Stomach smooth muscle (tissue), 2 donors: Measurements from ENCODE around the gene RETN.
A peak's percentile ranks its signal among the peaks of the same experiment; 100 is the strongest.

Experiments
- H3K27ac ChIP-seq: one replicate; pipeline ENCODE4 v1.7.0; 2013; ENCODE audit warnings: mild to moderate bottlenecking, low read length, inconsistent platforms
- H3K27me3 ChIP-seq, 2 donors: one replicate each; pipeline ENCODE4 v1.7.0; 2013; ENCODE audit warnings: low read length in 2 of 2; ENCODE audit not compliant: insufficient read depth in 2 of 2, control insufficient read depth in 1 of 2
- H3K36me3 ChIP-seq, 2 donors: one replicate each; pipeline ENCODE4 v1.7.0; 2013; ENCODE audit warnings: low read length in 2 of 2; ENCODE audit not compliant: control insufficient read depth in 2 of 2, insufficient read depth in 2 of 2
- H3K4me1 ChIP-seq: one replicate; pipeline ENCODE4 v1.7.0; 2013; ENCODE audit warnings: low read length; ENCODE audit not compliant: control insufficient read depth, insufficient read depth
- H3K4me3 ChIP-seq, 2 donors: one replicate each; pipeline ENCODE4 v1.7.0; 2013; ENCODE audit warnings: low read length in 2 of 2
- H3K9ac ChIP-seq, 2 donors: one replicate each; pipeline ENCODE4 v1.7.0; 2013; ENCODE audit warnings: low read length in 2 of 2, mild to moderate bottlenecking in 1 of 2
- H3K9me3 ChIP-seq, 2 donors: one replicate each; pipeline ENCODE4 v1.7.0; 2013; ENCODE audit warnings: low read length in 2 of 2; ENCODE audit not compliant: control insufficient read depth in 2 of 2
- donor health status: healthy.
- donor health status: Pancreatic carcinoma.

RETN gene

DNA sequence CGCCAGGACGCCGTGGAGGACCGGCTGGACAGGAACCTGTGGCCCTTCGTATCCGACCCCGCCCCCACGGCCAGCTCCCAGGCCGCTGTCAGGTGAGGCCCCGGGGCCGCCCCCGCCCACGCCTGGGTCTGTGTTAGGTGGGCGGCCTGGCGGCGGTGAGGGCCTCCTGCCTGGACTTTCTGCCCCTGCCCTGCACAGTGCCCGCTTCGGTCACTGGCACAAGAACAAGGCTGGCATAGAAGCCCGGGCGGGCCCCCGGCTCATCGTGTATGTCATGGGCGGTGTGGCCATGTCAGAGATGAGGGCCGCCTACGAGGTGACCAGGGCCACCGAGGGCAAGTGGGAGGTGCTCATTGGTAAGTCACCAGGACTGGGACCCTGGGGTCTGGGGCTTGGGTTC, 21.7 kb upstream of the RETN start:
- H3K36me3 ChIP-seq: no peaks in the 10 kb centered on the region
- H3K27ac ChIP-seq: no peak overlapping the region
- H3K4me1 ChIP-seq: no peaks in the 10 kb centered on the region
- H3K9ac ChIP-seq: no peak overlapping the region
- H3K9me3 ChIP-seq: no peaks in the 10 kb centered on the region
- peaks cover 11 to 18% of the 10 kb centered on the region in 2 donors for H3K27me3 ChIP-seq
- no peak overlapping the region for H3K4me3 ChIP-seq

DNA sequence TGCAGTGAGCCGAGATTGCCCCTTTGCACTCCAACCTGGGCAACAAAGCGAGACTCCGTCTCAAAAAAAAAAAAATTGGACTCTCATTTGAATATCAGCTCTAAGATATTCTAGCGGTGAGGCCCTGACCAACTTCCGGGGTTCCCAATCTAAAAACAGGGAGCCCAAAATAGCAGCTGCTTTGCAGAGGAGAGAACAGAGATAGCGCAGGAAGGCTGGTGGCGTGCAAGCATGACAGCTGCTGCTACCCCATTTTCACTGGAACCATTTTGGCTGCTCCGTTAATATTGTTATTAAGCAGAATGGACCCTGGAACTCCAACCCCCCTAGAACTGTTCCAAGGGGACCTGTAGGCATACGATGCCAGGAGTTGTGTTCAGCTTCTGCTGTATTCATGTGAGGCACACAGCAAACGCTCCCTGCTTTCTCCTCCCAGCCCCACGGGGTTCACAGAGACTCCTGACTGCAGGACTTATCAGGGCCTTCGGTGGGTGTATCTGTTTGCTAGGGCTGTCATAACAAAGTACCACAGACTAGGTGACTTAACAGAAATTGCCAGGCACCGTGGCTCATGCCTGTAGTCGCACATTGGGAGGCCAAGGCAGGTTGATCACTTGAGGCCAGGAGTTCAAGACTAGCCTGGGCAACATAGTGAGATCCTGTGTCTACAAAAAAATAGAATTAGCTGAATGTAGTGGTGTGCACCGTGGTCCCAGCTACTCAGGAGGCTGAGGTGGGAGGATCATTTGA, 20.4 kb upstream of the RETN start:
- H3K9ac ChIP-seq: no peak overlapping the region
- H3K36me3 ChIP-seq: no peaks in the 10 kb centered on the region
- H3K4me3 ChIP-seq: no peak overlapping the region
- H3K27me3 ChIP-seq: peaks cover 11 to 20% of the 10 kb centered on the region in 2 donors
- H3K9me3 ChIP-seq: no peaks in the 10 kb centered on the region
- no peaks in the 10 kb centered on the region for H3K4me1 ChIP-seq
- no peak overlapping the region for H3K27ac ChIP-seq

DNA sequence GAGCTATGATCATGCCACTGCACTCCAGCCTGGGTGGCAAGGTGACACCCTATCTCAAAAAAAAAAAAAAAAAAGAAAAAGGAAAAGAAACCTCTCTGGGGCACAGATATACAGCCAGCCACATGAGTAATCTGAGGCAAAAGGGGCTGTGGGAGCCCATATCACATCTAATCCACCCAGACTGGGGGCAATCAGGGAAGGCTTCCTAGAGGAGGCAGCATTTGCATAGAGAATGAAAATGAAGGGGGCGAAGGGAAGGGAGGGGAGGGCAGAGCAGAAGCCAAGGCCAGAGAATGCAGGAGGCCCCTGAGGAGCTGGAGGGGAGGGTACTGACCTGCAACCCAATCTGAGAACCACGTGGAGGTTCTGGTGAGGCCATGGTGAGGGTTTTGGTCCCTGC, 18.7 kb upstream of the RETN start:
- Histone ChIP-seq H3K4me3 (no peak overlapping the region), H3K27ac (no peak overlapping the region), H3K4me1 (no peaks in the 10 kb centered on the region), H3K9ac (no peak overlapping the region), H3K27me3 (peaks cover 11 to 17% of the 10 kb centered on the region in 2 donors), H3K36me3 (no peaks in the 10 kb centered on the region), H3K9me3 (no peaks in the 10 kb centered on the region)

DNA sequence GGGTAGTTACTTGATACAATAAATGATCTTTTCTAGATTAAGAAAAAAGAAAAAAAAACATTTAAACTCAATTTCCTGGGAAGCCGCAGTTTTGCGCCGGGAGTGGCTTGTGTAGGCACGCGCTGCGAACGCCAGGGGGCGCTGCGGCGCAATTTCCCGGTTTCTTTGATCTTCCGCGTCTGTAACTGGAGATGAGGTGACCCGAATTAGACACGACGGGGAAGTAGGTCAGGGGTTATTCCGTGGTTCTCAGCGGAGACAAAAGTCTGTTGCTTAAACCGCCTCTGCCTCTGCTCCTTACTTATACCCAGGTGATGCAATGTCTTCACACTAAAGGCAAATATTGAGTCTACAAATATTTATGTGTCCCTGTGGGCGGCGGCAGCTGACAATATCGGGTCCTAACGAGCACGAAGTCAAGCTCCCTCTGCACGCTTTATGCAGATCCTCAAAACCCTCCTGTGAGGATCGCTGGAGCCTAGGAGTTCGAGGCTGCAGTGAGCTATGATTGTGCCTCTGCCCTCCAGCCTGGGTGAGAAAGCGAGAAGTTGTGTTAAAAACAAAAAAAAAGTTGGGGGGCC, 16.7 kb upstream of the RETN start:
- H3K4me1 ChIP-seq: no peaks in the 10 kb centered on the region
- H3K9ac ChIP-seq: no peak overlapping the region
- H3K27ac ChIP-seq: no peak overlapping the region
- no peaks in the 10 kb centered on the region for H3K36me3 ChIP-seq
- H3K27me3 ChIP-seq: peaks cover 6 to 11% of the 10 kb centered on the region in 2 donors
- H3K9me3 ChIP-seq: no peaks in the 10 kb centered on the region
- peak overlapping the region; percentile 54 to 58 for H3K4me3 ChIP-seq

DNA sequence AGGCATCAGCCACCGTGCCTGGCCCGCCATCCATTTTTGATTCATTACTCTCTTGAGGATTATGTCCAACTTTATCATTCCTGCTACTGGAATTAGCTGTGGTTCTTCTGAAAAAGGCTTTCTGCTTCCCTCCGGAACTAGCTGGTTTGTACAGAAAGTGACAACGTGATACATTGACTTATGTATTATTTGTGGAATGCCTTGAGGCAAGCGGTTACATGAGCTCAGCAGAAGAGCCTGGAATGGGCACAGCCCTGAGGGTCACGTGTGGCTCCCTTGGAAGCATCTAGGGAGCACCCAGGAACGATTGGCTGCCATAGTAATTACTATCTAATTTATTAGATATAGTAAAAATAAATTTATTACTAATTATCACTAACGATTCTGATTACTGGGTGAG, 14.4 kb upstream of the RETN start:
- no peaks in the 10 kb centered on the region for H3K4me1 ChIP-seq
- H3K9ac ChIP-seq: no peak overlapping the region
- H3K27me3 ChIP-seq: peaks cover 6 to 7% of the 10 kb centered on the region in 2 donors
- H3K9me3 ChIP-seq: no peaks in the 10 kb centered on the region
- H3K36me3 ChIP-seq: no peaks in the 10 kb centered on the region
- no peak overlapping the region for H3K27ac ChIP-seq
- no peak overlapping the region for H3K4me3 ChIP-seq

DNA sequence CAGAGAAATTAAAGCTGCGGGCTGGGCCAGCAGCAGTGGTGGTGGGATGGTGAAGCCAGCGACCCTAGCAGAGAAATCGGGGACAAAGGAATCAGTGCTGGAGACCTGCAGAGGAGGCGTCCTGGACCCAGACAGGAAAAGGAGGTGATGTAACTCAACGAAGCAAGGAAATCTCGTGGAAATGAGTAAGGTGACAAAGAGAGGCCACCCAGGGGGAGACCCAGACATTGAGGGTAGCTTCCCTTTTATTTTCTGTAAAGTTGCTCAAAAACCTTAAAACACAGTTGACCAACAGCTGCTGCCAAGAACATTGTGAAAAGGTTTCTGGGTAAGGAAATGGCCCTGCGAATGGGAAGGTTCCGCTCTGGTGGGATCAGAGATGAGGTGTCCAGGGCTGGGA, 13.3 kb upstream of the RETN start:
- peaks cover 2 to 4% of the 10 kb centered on the region in 2 donors for H3K27me3 ChIP-seq
- H3K9ac ChIP-seq: no peak overlapping the region
- no peaks in the 10 kb centered on the region for H3K4me1 ChIP-seq
- H3K4me3 ChIP-seq: no peak overlapping the region
- no peaks in the 10 kb centered on the region for H3K9me3 ChIP-seq
- no peak overlapping the region for H3K27ac ChIP-seq
- no peaks in the 10 kb centered on the region for H3K36me3 ChIP-seq

DNA sequence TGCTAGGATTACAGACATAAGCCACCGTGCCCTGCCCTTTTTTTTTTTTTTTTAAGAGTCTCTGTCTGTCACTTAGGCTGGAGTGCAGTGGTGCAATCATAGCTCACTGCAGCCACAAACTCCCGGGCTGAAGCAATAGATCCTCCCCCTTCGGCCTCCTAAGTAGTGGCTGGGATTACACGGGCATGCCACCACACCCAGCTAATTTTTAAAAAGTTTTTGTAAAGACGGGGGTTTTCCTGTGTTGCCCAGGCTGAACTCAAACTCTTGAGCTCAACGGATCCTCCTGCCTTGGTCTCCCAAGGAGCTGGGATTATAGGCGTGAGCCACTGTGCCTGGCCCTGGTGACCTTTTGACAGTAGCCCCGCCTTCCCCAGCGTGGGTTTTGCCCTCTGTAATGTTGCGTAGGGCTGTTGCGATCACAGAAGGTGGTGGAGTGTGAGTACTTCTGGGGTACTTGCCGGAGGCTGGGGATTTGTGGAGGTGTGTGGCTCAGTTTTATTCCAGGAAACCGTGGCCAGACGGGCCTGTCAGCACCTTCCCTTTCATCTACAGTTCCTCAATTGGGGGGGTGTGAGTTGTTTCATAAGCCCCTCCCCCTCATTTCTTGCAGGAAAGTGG, 11.6 kb upstream of the RETN start:
- Histone ChIP-seq H3K9me3 (no peaks in the 10 kb centered on the region), H3K4me1 (no peaks in the 10 kb centered on the region), H3K27ac (no peak overlapping the region), H3K4me3 (no peak overlapping the region), H3K36me3 (no peaks in the 10 kb centered on the region), H3K27me3 (peaks cover 0 to 1% of the 10 kb centered on the region in 2 donors), H3K9ac (no peak overlapping the region)

DNA sequence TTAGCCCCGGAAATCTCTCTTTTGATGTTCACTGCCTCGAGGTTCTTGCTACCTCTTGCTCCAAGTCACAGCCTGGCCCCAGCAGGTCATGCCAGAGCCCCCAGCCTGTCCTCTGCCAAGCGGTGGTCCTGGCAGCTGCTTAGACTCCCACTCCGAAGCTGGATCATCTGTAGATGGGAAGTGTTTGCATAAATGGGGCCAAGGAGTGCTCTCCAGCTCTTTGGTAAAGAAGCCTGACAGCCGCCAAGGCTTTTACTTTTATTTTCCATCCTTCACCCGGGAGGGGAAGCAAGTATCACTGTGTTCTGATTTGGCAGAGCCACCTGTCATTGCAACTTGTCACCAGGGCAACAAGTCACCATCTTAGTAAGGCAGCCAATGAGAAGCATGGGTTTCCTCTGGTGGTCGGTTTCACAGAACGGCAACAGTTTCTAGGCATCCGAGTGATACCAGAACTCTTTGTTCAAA, 10.6 kb upstream of the RETN start:
- Histone ChIP-seq H3K4me1 (no peaks in the 10 kb centered on the region), H3K27me3 (no peaks in the 10 kb centered on the region), H3K9me3 (no peaks in the 10 kb centered on the region), H3K36me3 (no peaks in the 10 kb centered on the region), H3K27ac (no peak overlapping the region), H3K4me3 (no peak overlapping the region), H3K9ac (no peak overlapping the region)

DNA sequence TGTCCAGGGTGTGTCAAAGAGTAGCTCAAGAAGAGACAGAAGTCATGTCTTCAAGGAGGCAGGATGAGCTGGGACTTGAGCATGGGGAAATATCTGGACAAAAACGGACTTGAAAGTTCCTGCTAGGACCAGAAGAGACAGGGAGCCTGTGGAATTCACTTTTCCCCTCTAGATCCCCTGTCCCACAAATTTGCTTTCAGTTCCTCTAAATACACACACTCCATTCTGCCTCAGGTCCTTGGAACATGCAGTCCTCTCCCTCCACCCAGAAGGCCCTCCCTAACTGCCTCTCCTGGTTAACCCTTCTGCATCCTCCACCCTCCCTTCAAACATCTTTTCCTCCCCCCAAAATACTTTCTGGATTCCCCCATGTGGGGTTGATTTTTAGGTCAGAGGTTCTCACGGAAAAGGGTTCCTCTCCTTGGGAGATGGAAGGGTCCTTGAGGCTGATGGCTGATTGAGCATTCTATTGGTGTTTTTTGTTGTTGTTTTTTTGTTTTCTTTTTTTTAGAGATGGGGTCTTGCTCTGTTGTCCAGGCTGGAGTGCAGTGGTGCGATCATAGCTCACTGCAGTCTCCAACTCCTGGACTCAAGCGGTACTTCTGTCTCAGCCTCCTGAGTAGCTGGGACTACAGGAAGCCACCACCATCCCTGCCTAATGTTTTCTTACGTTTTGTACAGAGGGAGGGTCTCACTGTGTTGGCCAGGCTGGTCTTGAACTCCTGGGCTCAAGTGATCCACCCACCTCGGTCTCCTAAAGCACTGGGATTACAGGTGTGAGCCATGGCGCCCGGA, 6.9 kb upstream of the RETN start:
- Histone ChIP-seq H3K4me1 (no peaks in the 10 kb centered on the region), H3K36me3 (no peaks in the 10 kb centered on the region), H3K27me3 (peaks cover 0 to 2% of the 10 kb centered on the region in 2 donors), H3K9me3 (no peaks in the 10 kb centered on the region), H3K4me3 (no peak overlapping the region), H3K27ac (no peak overlapping the region), H3K9ac (no peak overlapping the region)

DNA sequence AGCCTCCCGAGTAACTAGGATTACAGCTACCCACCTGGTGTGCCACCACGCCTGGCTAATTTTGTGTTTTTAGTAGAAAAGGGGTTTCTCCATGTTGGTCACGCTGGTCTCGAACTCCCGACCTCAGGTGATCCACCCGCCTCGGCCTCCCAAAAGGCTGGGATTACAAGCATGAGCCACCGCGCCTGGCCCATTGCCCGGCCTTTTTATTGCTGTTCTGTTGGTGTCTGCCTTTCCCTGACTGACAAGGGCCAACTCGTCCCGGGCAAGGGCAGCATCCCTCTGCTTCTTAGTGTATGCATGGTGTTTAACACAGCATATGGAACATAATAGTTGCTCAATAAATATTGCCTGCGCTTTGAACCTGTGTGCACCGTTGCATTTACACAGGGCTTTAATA, 6.2 kb upstream of the RETN start:
- no peaks in the 10 kb centered on the region for H3K9me3 ChIP-seq
- no peak overlapping the region for H3K9ac ChIP-seq
- no peaks in the 10 kb centered on the region for H3K36me3 ChIP-seq
- peaks cover 0 to 2% of the 10 kb centered on the region in 2 donors for H3K27me3 ChIP-seq
- no peak overlapping the region for H3K4me3 ChIP-seq
- no peaks in the 10 kb centered on the region for H3K4me1 ChIP-seq
- H3K27ac ChIP-seq: no peak overlapping the region
